GM12891 (cell line): Measurements from ENCODE around the gene ADIPOR2.

ENCODE experiments used
- DNase-seq: peaks from one replicate; pipeline ENCODE4 v3.0.0; 2011; ENCODE audit warnings: low spot score; ENCODE audit not compliant: insufficient read length
- FAIRE-seq: peaks from 2 replicates; lab custom pipeline; 2011; peaks lifted over from hg19 to GRCh38; lab: Jason Lieb, UNC
- PAX5 ChIP-seq: IDR thresholded peaks from 2 replicates; pipeline ENCODE4 v1.6.1; 2011; ENCODE audit warnings: low read length, moderate library complexity, mild to moderate bottlenecking; ENCODE audit not compliant: insufficient read depth, severe bottlenecking
- POLR2A ChIP-seq: IDR thresholded peaks from 2 replicates; pipeline ENCODE4 v1.6.1; 2011; ENCODE audit warnings: low read depth, low read length, control low read depth
- POLR2AphosphoS5 ChIP-seq: IDR thresholded peaks from 2 replicates; pipeline ENCODE4 v1.6.1; 2011; ENCODE audit warnings: low read depth, low read length, control low read depth
- POU2F2 ChIP-seq: IDR thresholded peaks from 2 replicates; pipeline ENCODE4 v1.6.1; 2011; ENCODE audit warnings: low read depth, mild to moderate bottlenecking, control low read depth, low read length, moderate library complexity
- SPI1 ChIP-seq: IDR thresholded peaks from 2 replicates; pipeline ENCODE4 v1.6.1; 2011; ENCODE audit warnings: low read depth, low read length, control low read depth
- TAF1 ChIP-seq: IDR thresholded peaks from 2 replicates; pipeline ENCODE4 v1.6.1; 2011; ENCODE audit warnings: low read depth, low read length, control low read depth

The ADIPOR2 gene

GRCh38 chr12:1797011-1797901 lies 106.4 kb downstream of the ADIPOR2 start:
- no peak for DNase-seq
- TF ChIP-seq SPI1 (peak; percentile 56), POLR2AphosphoS5 (no peak), POLR2A (no peak), TAF1 (no peak; the same call in 1 of the 2 replicates)
- FAIRE-seq: no peak

DNA sequence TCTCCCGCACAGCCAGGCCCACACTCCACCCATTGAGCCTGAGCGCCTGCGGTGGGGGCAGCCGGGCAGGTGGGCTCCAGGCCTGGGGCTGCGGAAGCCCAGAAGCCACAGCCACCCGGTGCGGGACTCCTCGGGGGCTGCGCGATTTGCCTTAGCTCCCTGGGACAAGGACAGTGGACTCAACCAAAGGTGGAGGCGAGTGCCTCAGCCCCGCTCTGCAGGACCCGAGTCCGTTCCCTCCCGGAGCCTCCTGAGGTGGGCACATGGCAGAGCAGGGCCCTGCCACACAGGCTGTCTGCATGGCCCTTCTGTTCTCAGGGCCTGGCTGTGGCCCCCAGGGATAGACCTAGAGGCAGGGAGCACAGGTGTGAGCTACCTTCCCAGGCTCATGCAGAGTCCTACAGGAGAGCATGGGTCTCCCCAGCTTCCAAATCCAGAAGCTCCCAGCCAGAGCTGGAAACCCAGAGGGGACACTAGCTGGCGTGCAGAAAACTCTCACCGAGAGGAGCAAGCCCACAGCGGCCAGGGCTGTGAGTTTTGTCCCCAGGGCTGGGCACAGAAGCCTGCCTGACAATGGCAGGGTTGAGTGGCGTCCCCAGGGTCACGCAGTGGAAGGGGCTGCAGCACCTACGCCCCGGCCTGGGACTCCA lies 107.2 kb downstream of the ADIPOR2 start:
- no peak for DNase-seq
- TF ChIP-seq PAX5: no peak
- no peak for TF ChIP-seq SPI1
- TF ChIP-seq POLR2A: no peak
- no peak for TF ChIP-seq TAF1
- no peak for TF ChIP-seq POU2F2
- no peak for TF ChIP-seq POLR2AphosphoS5
- FAIRE-seq: no peak

GRCh38 chr12:1798641-1799020 lies 107.8 kb downstream of the ADIPOR2 start:
- DNase-seq: no peak
- FAIRE-seq: no peak
- TF ChIP-seq SPI1 (no peak), POLR2AphosphoS5 (no peak), POLR2A (no peak), PAX5 (no peak), POU2F2 (no peak), TAF1 (no peak)

DNA sequence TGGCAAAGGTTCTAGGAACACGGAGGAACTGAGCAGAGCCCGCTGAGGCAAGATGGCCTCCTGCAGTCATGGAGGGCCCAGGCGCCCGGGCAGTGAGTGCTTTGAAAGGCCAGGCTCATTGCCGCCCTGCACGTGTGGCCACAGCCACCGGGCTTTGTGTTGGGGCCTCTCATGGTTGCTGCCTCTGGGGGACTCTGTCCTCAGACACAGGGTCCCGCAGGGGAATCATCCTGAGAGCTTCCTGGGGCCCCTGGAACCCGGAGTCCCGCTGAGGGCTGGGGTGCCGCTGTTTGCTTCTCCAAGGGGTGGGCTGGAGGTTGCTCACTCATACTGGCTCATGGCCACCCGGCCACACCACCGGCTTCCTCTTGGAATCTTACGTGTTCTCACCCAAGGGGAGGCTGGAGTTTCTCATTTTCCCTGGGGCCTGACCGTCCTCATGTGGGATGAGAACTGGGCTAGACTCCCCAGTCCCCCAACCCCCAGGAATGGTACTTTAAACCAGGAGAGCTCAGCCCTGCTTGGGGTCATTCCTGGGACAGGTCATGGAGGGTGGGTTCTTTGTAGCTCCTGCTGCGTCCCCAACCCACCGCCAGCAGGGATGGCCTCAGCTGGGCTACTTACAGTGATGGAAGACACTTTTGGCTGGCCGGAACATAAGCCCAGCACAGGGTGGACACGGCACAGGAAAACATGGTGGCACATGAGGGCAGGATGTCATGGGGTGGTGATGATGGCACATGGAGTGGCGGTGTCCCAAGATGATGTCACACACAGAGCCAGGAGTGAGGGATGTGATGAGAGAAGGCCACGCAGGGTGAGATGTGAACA lies 108.4 kb downstream of the ADIPOR2 start:
- DNase-seq: no peak
- FAIRE-seq: peak; percentile 45
- TF ChIP-seq PAX5 (no peak), POLR2A (no peak), TAF1 (no peak), SPI1 (no peak), POU2F2 (no peak), POLR2AphosphoS5 (no peak)

GRCh38 chr12:1799882-1800400 lies 109.1 kb downstream of the ADIPOR2 start:
- DNase-seq (no peak), FAIRE-seq (no peak)
- TF ChIP-seq POLR2A (no peak), TAF1 (no peak), POLR2AphosphoS5 (no peak)

- TF ChIP-seq SPI1 (no peak), POLR2A (no peak), TAF1 (no peak)
- FAIRE-seq (peak; percentile 78), DNase-seq (no peak)
Measured at GRCh38 chr12:1800401-1801302, 109.8 kb downstream of the ADIPOR2 start.

DNA sequence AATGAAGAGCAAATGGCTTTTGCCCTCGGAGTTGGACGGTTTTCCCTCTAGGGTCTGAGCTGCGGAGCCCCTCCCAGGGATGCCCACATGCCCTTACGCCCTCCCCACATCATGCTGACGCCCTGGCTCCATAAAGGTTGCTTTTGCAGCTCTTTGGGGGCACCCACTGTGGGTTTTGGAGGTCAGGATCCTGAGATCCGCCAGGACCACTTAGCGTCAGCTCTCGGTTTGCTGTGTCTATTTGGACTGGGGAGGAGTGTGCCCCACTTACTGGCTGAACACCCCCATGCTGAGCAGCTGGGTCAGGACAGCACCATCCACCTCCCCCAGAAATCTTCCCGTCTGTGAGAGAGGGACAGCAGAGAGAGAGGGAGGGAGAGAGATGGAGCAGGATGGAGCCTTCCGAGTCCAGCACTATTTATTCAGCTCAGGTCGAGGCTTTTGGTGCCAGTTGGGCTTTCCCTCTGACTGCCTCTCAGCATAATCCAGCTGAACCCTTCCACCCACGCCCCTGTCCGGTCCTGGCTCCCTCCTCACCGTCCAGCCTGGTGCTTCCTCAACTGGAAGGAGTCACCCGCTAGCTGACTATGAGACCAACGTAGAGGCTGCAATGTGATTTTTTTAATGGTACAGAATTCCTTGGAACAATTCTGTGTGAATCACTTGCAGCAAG lies 110.6 kb downstream of the ADIPOR2 start:
- FAIRE-seq: no peak
- TF ChIP-seq PAX5 (no peak), TAF1 (no peak), POU2F2 (no peak), POLR2A (no peak), POLR2AphosphoS5 (no peak), SPI1 (no peak)
- DNase-seq: no peak

- DNase-seq (peak; percentile 1), FAIRE-seq (no peak)
- TF ChIP-seq TAF1: no peak
- TF ChIP-seq PAX5: no peak
- TF ChIP-seq POU2F2: no peak
- TF ChIP-seq POLR2AphosphoS5: no peak
- TF ChIP-seq POLR2A: no peak
- TF ChIP-seq SPI1: no peak
Measured at GRCh38 chr12:1803736-1804135, 112.9 kb downstream of the ADIPOR2 start.
